H9 (cell line): Measurements from ENCODE around the gene MROH8. TPM values are rescaled to one million over a fixed set of nuclear protein-coding genes. Genes with fewer than 3 reads are reported as not detected.

Source experiments
- DNase-seq: peaks from one replicate; pipeline ENCODE4 v3.0.0-alpha.2; 2017
- H2AFZ ChIP-seq: one replicate; pipeline ENCODE4 v1.6.1; 2013; ENCODE audit warnings: mild to moderate bottlenecking, low read length, control low read depth, moderate library complexity
- H2AK5ac ChIP-seq: 2 replicates; pipeline ENCODE4 v1.6.1; 2013; ENCODE audit warnings: low read length, control low read depth, mixed read lengths; ENCODE audit not compliant: insufficient read length
- H2BK120ac ChIP-seq: one replicate; pipeline ENCODE4 v1.6.1; 2013; ENCODE audit warnings: low read depth, mild to moderate bottlenecking, low read length, control low read depth, inconsistent platforms; ENCODE audit not compliant: poor library complexity, severe bottlenecking
- H2BK12ac ChIP-seq: 2 replicates; pipeline ENCODE4 v1.6.1; 2013; ENCODE audit warnings: low read length, control low read depth, mixed read lengths, low read depth; ENCODE audit not compliant: insufficient read length
- H2BK15ac ChIP-seq: 2 replicates; pipeline ENCODE4 v1.6.1; 2013; ENCODE audit warnings: low read depth, low read length, control low read depth
- H2BK20ac ChIP-seq: one replicate; pipeline ENCODE4 v1.6.1; 2013; ENCODE audit warnings: low read depth, mild to moderate bottlenecking, low read length, control low read depth, inconsistent platforms; ENCODE audit not compliant: poor library complexity, severe bottlenecking
- H2BK5ac ChIP-seq: 2 replicates; pipeline ENCODE4 v1.6.1; 2013; ENCODE audit warnings: low read length, control low read depth, mixed read lengths; ENCODE audit not compliant: insufficient read length
- H3K14ac ChIP-seq: 2 replicates; pipeline ENCODE4 v1.6.1; 2013; ENCODE audit warnings: low read length, control low read depth; ENCODE audit not compliant: insufficient read depth
- H3K18ac ChIP-seq: 2 replicates; pipeline ENCODE4 v1.6.1; 2013; ENCODE audit warnings: low read depth, mild to moderate bottlenecking, mixed read lengths, low read length, control low read depth; ENCODE audit not compliant: insufficient read length
- H3K23ac ChIP-seq: 2 replicates; pipeline ENCODE4 v1.6.1; 2013; ENCODE audit warnings: low read length, control low read depth, mixed read lengths, low read depth; ENCODE audit not compliant: insufficient read length
- H3K23me2 ChIP-seq: 2 replicates; pipeline ENCODE4 v1.6.1; 2013; ENCODE audit warnings: low read depth, mild to moderate bottlenecking, mixed read lengths, low read length, control low read depth; ENCODE audit not compliant: insufficient read length, poor library complexity, severe bottlenecking
- H3K27ac ChIP-seq: 2 replicates; pipeline ENCODE4 v1.5.1; 2013; ENCODE audit warnings: low read length, control low read depth, mixed read lengths, low read depth; ENCODE audit not compliant: insufficient read length
- H3K27me3 ChIP-seq: 2 replicates; pipeline ENCODE4 v1.6.1; 2013; ENCODE audit warnings: low read length, control low read depth, inconsistent platforms; ENCODE audit not compliant: insufficient read depth
- H3K4ac ChIP-seq: 2 replicates; pipeline ENCODE4 v1.6.1; 2013; ENCODE audit warnings: low read depth, mild to moderate bottlenecking, control low read depth, inconsistent platforms, low read length, moderate library complexity
- H3K4me1 ChIP-seq: 2 replicates; pipeline ENCODE4 v1.6.1; 2013; ENCODE audit warnings: low read length, control low read depth, inconsistent platforms; ENCODE audit not compliant: insufficient read depth
- H3K4me2 ChIP-seq: 2 replicates; pipeline ENCODE4 v1.6.1; 2013; ENCODE audit warnings: low read length, control low read depth, mixed read lengths; ENCODE audit not compliant: insufficient read length, insufficient read depth
- H3K56ac ChIP-seq: 2 replicates; pipeline ENCODE4 v1.6.1; 2013; ENCODE audit warnings: low read depth, mild to moderate bottlenecking, mixed read lengths, low read length, control low read depth; ENCODE audit not compliant: insufficient read length
- H3K79me1 ChIP-seq: 2 replicates; pipeline ENCODE4 v1.6.1; 2013; ENCODE audit warnings: low read depth, mild to moderate bottlenecking, moderate library complexity, low read length, control low read depth, inconsistent platforms; ENCODE audit not compliant: insufficient read depth, poor library complexity, severe bottlenecking
- H3K79me2 ChIP-seq: 2 replicates; pipeline ENCODE4 v1.6.1; 2013; ENCODE audit warnings: low read length, control low read depth, inconsistent platforms; ENCODE audit not compliant: insufficient read depth
- H3K9ac ChIP-seq: 2 replicates; pipeline ENCODE4 v1.6.1; 2013; ENCODE audit warnings: low read length, control low read depth, mixed read lengths; ENCODE audit not compliant: insufficient read length; ENCODE audit errors: extremely low read depth
- H3K9me3 ChIP-seq: one replicate; pipeline ENCODE4 v1.6.1; 2013; ENCODE audit warnings: low read depth, low read length, inconsistent platforms; ENCODE audit not compliant: control insufficient read depth
- H3T11ph ChIP-seq: one replicate; pipeline ENCODE4 v1.6.1; 2013; ENCODE audit warnings: mild to moderate bottlenecking, low read length, control low read depth, inconsistent platforms
- H4K20me1 ChIP-seq: one replicate; pipeline ENCODE4 v1.6.1; 2013; ENCODE audit not compliant: control insufficient read depth, insufficient read length, insufficient read depth
- H4K5ac ChIP-seq: 2 replicates; pipeline ENCODE4 v1.6.1; 2013; ENCODE audit warnings: low read depth, mild to moderate bottlenecking, mixed read lengths, low read length, control low read depth; ENCODE audit not compliant: insufficient read length
- H4K8ac ChIP-seq: replicated peaks from 2 replicates; pipeline ENCODE4 v1.6.1; 2013; ENCODE audit warnings: low read length, control low read depth, mixed read lengths, low read depth; ENCODE audit not compliant: insufficient read length
- H4K91ac ChIP-seq: 2 replicates; pipeline ENCODE4 v1.6.1; 2013; ENCODE audit warnings: low read depth, mild to moderate bottlenecking, moderate library complexity, mixed read lengths, low read length, control low read depth; ENCODE audit not compliant: insufficient read length
- H3K27ac Mint-ChIP-seq, 3 experiments: 2 replicates in 2 of 3; 3 replicates in 1 of 3; pipeline ENCODE4 v1.8.0; 2020 to 2021; ENCODE audit warnings: mixed read lengths in 3 of 3, mild to moderate bottlenecking in 1 of 3, moderate library complexity in 1 of 3
- H3K27me3 Mint-ChIP-seq: 2 replicates; pipeline ENCODE4 v1.8.0; 2021; ENCODE audit warnings: low read depth, mild to moderate bottlenecking, moderate library complexity, mixed read lengths
- H3K36me3 Mint-ChIP-seq, 3 experiments: 2 replicates in 2 of 3; 3 replicates in 1 of 3; pipeline ENCODE4 v1.8.0; 2020 to 2021; ENCODE audit warnings: low read depth in 3 of 3, mixed read lengths in 3 of 3; ENCODE audit not compliant: insufficient read depth in 1 of 3
- H3K4me1 Mint-ChIP-seq, 2 experiments: 2 replicates each; pipeline ENCODE4 v1.8.0; 2020; ENCODE audit warnings: mixed read lengths in 2 of 2
- H3K4me3 Mint-ChIP-seq, 2 experiments: 2 replicates in 1 of 2; 3 replicates in 1 of 2; pipeline ENCODE4 v1.8.0; 2020 to 2021; ENCODE audit warnings: mild to moderate bottlenecking in 2 of 2, mixed read lengths in 2 of 2, moderate library complexity in 1 of 2
- H3K9me3 Mint-ChIP-seq, 2 experiments: 2 replicates in 1 of 2; 3 replicates in 1 of 2; pipeline ENCODE4 v1.8.0; 2020; ENCODE audit warnings: mild to moderate bottlenecking in 2 of 2, mixed read lengths in 2 of 2, moderate library complexity in 1 of 2
- WGBS: extraction: QIAGEN DNeasy Blood & Tissue Kit; methylation state at CpG from one replicate; pipeline ENCODE4 v1.1.7; 2013; ENCODE audit warnings: missing lambda C conversion rate, low lambda C conversion rate, mixed read lengths; ENCODE audit not compliant: insufficient read length; ENCODE audit errors: extremely low coverage; 5-methylcytosine and 5-hydroxymethylcytosine counted together
- total RNA-seq: library from RNA; stranded (reverse); gene quantifications from 2 replicates; pipeline ENCODE4 v1.2.1, GENCODE V29; 2021
- TF ChIP-seq, protein P1 (sequence below): fragments of 200-600 bp; sonication (generic); conservative IDR thresholded peaks from 3 replicates; pipeline ENCODE4 v1.8.0; 2021; ENCODE audit warnings: antibody characterized with exemption, mild to moderate bottlenecking

MROH8 gene
- total RNA-seq, 1 experiment from 2014 or later = 0.90 TPM

DNA sequence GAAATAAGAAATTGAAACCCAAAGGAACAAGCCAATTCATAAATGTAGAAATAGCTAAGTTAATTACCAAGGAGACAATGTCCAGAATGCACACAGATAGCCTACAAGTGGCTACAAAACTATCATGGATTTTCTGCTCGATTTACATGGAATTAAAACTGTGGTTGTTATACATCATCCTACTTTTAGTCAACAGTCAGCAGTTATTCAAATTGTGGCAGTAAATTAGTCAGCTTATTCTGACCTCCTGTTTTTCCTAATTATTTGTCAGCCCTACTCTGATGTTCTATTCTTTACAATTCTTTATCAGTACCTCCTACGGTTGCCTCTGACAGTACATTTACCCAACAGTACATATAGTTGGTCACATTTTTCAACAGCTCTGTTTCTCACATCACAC, 113.2 kb downstream of the MROH8 start:
- Histone ChIP-seq H2BK20ac (no peak overlapping the region), H3K56ac (no peak overlapping the region), H2BK120ac (no peak overlapping the region), H4K8ac (no peak overlapping the region), H4K20me1 (no peaks in the 10 kb centered on the region), H2BK15ac (no peak overlapping the region), H2AK5ac (no peak overlapping the region), H3K14ac (no peak overlapping the region), H3K9me3 (no peaks in the 10 kb centered on the region), H3K4me2 (no peak overlapping the region), H3K27ac (no peak overlapping the region), H4K91ac (no peak overlapping the region), H3K4me1 (no peaks in the 10 kb centered on the region), H3T11ph (no peak overlapping the region), H4K5ac (no peak overlapping the region), H2BK5ac (no peak overlapping the region), H3K79me1 (no peaks in the 10 kb centered on the region), H3K27me3 (no peaks in the 10 kb centered on the region), H2BK12ac (no peak overlapping the region), H3K23me2 (no peaks in the 10 kb centered on the region), H3K18ac (no peak overlapping the region), H3K23ac (no peak overlapping the region), H2AFZ (no peak overlapping the region), H3K4ac (no peak overlapping the region), H3K9ac (no peak overlapping the region), H3K79me2 (no peaks in the 10 kb centered on the region)
- TF ChIP-seq, protein P1, sequence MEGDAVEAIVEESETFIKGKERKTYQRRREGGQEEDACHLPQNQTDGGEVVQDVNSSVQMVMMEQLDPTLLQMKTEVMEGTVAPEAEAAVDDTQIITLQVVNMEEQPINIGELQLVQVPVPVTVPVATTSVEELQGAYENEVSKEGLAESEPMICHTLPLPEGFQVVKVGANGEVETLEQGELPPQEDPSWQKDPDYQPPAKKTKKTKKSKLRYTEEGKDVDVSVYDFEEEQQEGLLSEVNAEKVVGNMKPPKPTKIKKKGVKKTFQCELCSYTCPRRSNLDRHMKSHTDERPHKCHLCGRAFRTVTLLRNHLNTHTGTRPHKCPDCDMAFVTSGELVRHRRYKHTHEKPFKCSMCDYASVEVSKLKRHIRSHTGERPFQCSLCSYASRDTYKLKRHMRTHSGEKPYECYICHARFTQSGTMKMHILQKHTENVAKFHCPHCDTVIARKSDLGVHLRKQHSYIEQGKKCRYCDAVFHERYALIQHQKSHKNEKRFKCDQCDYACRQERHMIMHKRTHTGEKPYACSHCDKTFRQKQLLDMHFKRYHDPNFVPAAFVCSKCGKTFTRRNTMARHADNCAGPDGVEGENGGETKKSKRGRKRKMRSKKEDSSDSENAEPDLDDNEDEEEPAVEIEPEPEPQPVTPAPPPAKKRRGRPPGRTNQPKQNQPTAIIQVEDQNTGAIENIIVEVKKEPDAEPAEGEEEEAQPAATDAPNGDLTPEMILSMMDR = no peak
- Mint-ChIP-seq H3K9me3 (peaks cover 0 to 2% of the 10 kb centered on the region in 2 experiments; a peak in 1 of 5 replicates), H3K4me1 (no peaks in the 10 kb centered on the region), H3K36me3 (peaks cover 17 to 71% (median 54%) of the 10 kb centered on the region in 3 experiments; a peak in 6 of 7 replicates), H3K27me3 (no peaks in the 10 kb centered on the region), H3K27ac (no peak overlapping the region), H3K4me3 (no peak overlapping the region)
- DNase-seq = no peak
- WGBS = no CpG with 5 or more reads among the region's 2 CpGs
